Esophagus (tissue), 2 donors: Measurements from ENCODE around the gene ADSS2. TPM values are rescaled to one million over a fixed set of nuclear protein-coding genes. Genes with fewer than 3 reads are reported as not detected.

Experiments
- H3K27ac ChIP-seq, 2 donors: one replicate each; pipeline ENCODE4 v1.5.1; 2013; ENCODE audit warnings: low read depth in 2 of 2, mild to moderate bottlenecking in 2 of 2, inconsistent platforms in 1 of 2, low read length in 1 of 2, moderate library complexity in 1 of 2
- H3K27me3 ChIP-seq, 2 donors: one replicate each; pipeline ENCODE4 v1.6.1; 2013; ENCODE audit warnings: low read length in 2 of 2, control low read depth in 1 of 2, mild to moderate bottlenecking in 1 of 2; ENCODE audit not compliant: insufficient read depth in 2 of 2, control insufficient read depth in 1 of 2
- H3K36me3 ChIP-seq, 2 donors: one replicate each; pipeline ENCODE4 v1.6.1; 2013; ENCODE audit warnings: low read length in 1 of 2; ENCODE audit not compliant: control insufficient read depth in 2 of 2, insufficient read depth in 2 of 2
- H3K4me1 ChIP-seq, 2 donors: one replicate each; pipeline ENCODE4 v1.6.1; 2013; ENCODE audit warnings: low read length in 1 of 2; ENCODE audit not compliant: control insufficient read depth in 2 of 2, insufficient read depth in 2 of 2
- H3K4me3 ChIP-seq, 2 donors: one replicate each; pipeline ENCODE4 v1.5.1; 2013; ENCODE audit warnings: low read length in 2 of 2, mild to moderate bottlenecking in 2 of 2, low read depth in 1 of 2, moderate library complexity in 1 of 2
- H3K9me3 ChIP-seq, 2 donors: one replicate each; pipeline ENCODE4 v1.6.1; 2013; ENCODE audit warnings: mild to moderate bottlenecking in 2 of 2, low read depth in 1 of 2, low read length in 1 of 2, moderate library complexity in 1 of 2; ENCODE audit not compliant: control insufficient read depth in 2 of 2, insufficient read depth in 1 of 2
- WGBS, 2 donors: extraction: QIAGEN DNeasy Blood & Tissue Kit; methylation state at CpG; one replicate each; pipeline ENCODE4 v1.1.7; 2013; 5-methylcytosine and 5-hydroxymethylcytosine counted together
- polyA plus RNA-seq, 2 donors: library from polyadenylated mRNA; stranded (reverse); fragments of 200-250 nt; gene quantifications; one replicate each; pipeline ENCODE4 v1.2.3, GENCODE V29; 2013
- donor health status: healthy with polysubstance abuse.
- donor health status: Bipolar disorder and iron deficiency.

Gene ADSS2
- polyA plus RNA-seq, 2 donors, result 14.8 to 24.0 TPM

DNA sequence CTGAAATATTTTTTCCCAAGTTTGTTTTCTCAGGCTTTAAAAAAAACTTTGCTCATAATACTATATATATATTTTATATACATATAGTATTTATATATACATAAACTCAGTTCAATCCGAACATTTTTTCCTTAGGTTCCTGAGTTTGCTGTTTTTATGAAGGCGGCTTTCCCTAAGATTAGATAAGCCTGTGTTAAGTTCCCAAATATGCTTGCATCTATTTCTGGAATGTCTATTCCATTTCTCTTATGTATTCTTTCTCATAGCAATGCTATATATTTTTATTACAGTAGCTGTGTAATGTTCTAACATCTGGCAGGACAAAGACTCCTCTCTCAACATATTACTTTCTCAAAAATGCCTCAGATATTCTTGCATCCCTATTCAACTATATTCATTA lies 45.9 kb downstream of the ADSS2 start:
- Histone ChIP-seq H3K36me3 (peaks cover 5 to 7% of the 10 kb centered on the region in 2 donors), H3K9me3 (no peaks in the 10 kb centered on the region)
- 95 to 96% methylated on average over 2 of the region's 2 CpGs for WGBS, 2 donors

DNA sequence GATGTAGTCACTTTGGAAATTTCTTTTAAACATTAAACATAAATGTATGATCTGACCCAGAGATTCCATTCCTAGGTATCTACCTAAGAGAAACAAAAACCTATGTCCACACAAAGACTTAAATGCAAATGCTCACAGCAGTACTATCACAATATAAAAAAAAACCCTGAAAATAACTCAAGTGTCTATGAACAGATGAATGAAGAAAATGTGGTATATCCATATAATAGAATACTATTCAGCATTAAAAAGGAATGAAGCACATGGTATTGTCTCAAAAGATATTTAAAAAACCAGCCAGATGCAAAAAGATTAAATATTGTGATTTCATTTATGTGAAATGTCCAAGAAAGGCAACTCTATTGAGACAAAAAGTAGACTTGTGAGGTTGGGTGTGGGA lies 48.3 kb downstream of the ADSS2 start:
- no peaks in the 10 kb centered on the region for H3K9me3 ChIP-seq
- H3K27ac ChIP-seq, result no peak overlapping the region
- peaks cover 5 to 7% of the 10 kb centered on the region in 2 donors for H3K36me3 ChIP-seq
- no peak overlapping the region for H3K4me3 ChIP-seq
- no peaks in the 10 kb centered on the region for H3K4me1 ChIP-seq
- no peaks in the 10 kb centered on the region for H3K27me3 ChIP-seq

More for the DNA sequence above, 45.9 kb downstream of the ADSS2 start:
- Histone ChIP-seq H3K27me3 (no peaks in the 10 kb centered on the region), H3K4me1 (no peaks in the 10 kb centered on the region), H3K27ac (no peak overlapping the region), H3K4me3 (no peak overlapping the region)

DNA sequence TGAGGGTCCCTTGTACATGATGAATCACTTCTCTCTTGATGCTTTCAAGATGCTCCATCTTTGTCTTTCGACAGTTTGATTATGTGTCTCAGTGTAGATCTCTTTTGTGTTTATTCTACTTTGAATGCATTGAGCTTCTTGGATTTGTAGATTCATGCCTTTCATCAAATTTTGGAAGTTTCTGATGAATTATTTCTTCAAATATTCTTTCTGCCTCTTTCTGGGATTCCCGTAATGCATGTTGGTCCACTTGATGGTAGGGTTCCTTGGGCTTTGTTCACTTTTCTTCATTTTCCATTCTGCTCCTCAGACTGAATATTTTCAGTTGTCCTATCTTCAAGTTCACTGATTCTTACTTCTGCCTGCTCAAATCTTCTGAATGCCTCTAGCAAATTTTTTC lies 50.7 kb downstream of the ADSS2 start:
- no peak overlapping the region for H3K4me3 ChIP-seq
- H3K36me3 ChIP-seq, result peaks cover 2 to 7% of the 10 kb centered on the region in 2 donors
- no peaks in the 10 kb centered on the region for H3K9me3 ChIP-seq
- no peak overlapping the region for H3K27ac ChIP-seq
- no peaks in the 10 kb centered on the region for H3K27me3 ChIP-seq
- 97 to 98% methylated on average over 2 of the region's 2 CpGs for WGBS, 2 donors
- H3K4me1 ChIP-seq, result peaks cover 0 to 2% of the 10 kb centered on the region in 2 donors

DNA sequence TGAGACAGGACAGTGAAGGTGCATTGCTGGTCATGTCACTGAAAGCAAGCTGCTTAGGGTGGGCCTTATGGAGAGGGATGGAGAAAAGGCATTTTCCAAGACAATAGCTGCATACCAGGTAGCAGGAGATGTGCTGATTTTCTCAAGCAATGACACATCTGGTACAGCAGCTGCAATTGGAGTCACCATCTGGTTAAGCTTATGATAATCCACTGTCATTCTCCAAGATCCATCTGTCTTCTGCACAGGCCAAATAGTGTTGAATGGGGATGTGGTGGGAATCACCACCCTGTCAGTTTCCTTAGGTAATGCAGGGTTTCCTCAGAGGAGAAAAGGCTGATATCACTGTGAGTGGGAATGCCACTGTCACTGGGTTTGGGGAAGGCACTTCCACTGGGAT lies 54.6 kb downstream of the ADSS2 start:
- no peak overlapping the region for H3K27ac ChIP-seq

GRCh38 chr1:244395965-244396364 lies 55.7 kb downstream of the ADSS2 start:
- peaks cover 2 to 5% of the 10 kb centered on the region in 2 donors for H3K4me1 ChIP-seq
- H3K27ac ChIP-seq, result no peak overlapping the region
- 56 to 75% methylated on average over 5 of the region's 5 CpGs for WGBS, 2 donors
- no peaks in the 10 kb centered on the region for H3K9me3 ChIP-seq
- H3K27me3 ChIP-seq, result no peaks in the 10 kb centered on the region
- H3K36me3 ChIP-seq, result no peaks in the 10 kb centered on the region
- H3K4me3 ChIP-seq, result no peak overlapping the region

More for the DNA sequence above, 54.6 kb downstream of the ADSS2 start:
- H3K27me3 ChIP-seq, result no peaks in the 10 kb centered on the region
- no peaks in the 10 kb centered on the region for H3K9me3 ChIP-seq
- H3K4me1 ChIP-seq, result peaks cover 2 to 5% of the 10 kb centered on the region in 2 donors
- H3K36me3 ChIP-seq, result peaks cover 0 to 2% of the 10 kb centered on the region in 2 donors
- H3K4me3 ChIP-seq, result no peak overlapping the region

DNA sequence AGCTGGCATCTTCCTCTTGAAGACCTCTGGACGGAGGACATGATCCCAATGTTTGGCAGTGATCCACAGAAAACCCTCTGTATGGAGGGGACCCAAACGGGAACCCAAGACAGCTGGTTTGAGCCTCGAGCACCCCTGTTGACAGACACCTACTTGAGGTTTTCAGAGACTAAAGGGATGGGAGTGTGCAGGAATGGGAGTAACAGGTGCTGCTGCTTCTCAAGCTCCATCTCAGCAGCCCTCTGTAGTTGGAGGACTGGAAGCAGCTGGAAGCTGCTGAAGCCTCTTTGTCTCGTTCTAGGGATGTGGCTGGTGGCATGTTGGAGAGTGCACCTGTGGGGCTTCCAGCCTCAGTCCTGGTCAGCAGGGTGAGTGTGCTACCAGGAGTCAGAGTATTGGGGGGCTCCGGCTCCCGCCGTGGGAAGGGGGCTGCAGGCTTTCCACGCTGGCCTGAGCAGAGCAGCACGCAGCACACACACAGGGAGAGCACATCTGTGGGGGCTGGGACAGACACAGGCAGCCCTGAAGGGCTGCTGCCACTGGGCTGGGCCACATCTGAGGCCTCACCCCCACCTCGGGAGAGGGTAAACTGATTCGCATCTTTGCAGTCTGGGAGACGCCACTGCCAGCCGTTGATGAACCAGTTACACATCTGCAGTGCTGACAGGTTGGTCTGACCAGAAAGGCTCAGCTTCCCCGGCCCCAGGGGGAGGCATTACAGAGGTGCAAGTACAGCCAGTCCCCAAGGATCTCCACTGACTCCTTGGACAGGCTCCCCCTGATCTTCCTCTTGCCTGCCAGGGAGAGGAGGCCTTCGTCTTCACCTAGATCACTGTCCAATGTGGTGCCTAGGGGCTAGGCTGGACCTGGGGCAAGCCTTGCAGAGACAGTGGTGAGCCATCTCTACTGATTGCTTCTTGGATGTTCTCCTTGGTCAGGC lies 56.6 kb downstream of the ADSS2 start:
- WGBS, 2 donors, result 84 to 89% methylated on average over 15 of the region's 15 CpGs
- H3K4me3 ChIP-seq, result no peak overlapping the region
- peaks cover 2 to 5% of the 10 kb centered on the region in 2 donors for H3K4me1 ChIP-seq
- no peak overlapping the region for H3K27ac ChIP-seq
- H3K36me3 ChIP-seq, result no peaks in the 10 kb centered on the region
- H3K9me3 ChIP-seq, result no peaks in the 10 kb centered on the region
- no peaks in the 10 kb centered on the region for H3K27me3 ChIP-seq

DNA sequence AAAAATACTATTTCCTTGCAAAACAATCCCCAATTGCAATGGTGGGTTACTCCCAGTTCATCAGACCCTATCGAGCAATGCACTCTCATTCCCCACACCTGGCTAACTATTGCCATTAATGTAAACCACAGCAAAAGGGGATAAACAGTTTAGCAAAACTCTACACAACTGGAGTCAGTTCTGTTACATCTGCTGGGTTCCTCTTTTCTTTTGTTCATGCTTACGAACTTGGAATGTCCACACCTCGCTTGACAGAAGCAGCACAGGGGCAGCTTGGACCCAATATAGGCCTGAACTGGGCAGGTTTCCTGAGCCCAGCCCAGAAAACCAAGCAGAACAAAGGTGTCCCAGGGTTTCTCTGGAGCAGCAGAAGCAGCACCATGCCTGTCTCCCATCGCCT lies 57.4 kb downstream of the ADSS2 start:
- Histone ChIP-seq H3K27me3 (no peaks in the 10 kb centered on the region), H3K36me3 (no peaks in the 10 kb centered on the region), H3K4me3 (no peak overlapping the region), H3K4me1 (peaks cover 2 to 5% of the 10 kb centered on the region in 2 donors), H3K27ac (no peak overlapping the region), H3K9me3 (no peaks in the 10 kb centered on the region)
- WGBS, 2 donors, result 70 to 74% methylated on average over 4 of the region's 4 CpGs

- 96 to 97% methylated on average over 15 of the region's 15 CpGs for WGBS, 2 donors
- peaks cover 2 to 5% of the 10 kb centered on the region in 2 donors for H3K4me1 ChIP-seq
- no peaks in the 10 kb centered on the region for H3K9me3 ChIP-seq
- H3K27ac ChIP-seq, result no peak overlapping the region
- H3K36me3 ChIP-seq, result no peaks in the 10 kb centered on the region
- no peak overlapping the region for H3K4me3 ChIP-seq
- no peaks in the 10 kb centered on the region for H3K27me3 ChIP-seq
These were observed 58.0 kb downstream of the ADSS2 start for GRCh38 chr1:244393604-244394176.

DNA sequence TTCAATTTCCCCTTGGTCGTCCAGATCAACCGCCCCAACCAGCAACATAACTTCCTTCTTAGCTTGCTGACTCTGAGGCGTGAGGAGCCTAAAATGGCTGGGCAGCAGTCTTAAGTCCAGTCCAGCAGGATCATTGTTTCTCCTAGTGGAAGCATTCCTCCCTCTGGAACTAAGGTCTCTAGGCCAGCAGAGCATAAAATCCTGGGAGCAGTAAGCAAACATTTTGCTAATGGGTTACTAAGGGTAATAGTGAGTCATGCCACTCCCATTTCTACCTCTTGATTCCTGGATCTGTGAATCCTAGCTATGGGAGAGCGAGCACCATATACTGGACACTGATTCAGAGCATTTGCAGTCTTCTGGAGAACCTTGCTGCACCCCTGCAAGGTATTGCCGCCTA lies 59.9 kb downstream of the ADSS2 start:
- no peaks in the 10 kb centered on the region for H3K36me3 ChIP-seq
- no peaks in the 10 kb centered on the region for H3K27me3 ChIP-seq
- 89 to 95% methylated on average over 5 of the region's 5 CpGs for WGBS, 2 donors
- no peak overlapping the region for H3K4me3 ChIP-seq
- H3K27ac ChIP-seq, result no peak overlapping the region
- no peaks in the 10 kb centered on the region for H3K9me3 ChIP-seq
- peaks cover 2 to 3% of the 10 kb centered on the region in 2 donors for H3K4me1 ChIP-seq
